H9 (cell line): ENCODE measurements around the gene SOX8. TPM values are rescaled to one million over a fixed set of nuclear protein-coding genes. Genes with fewer than 3 reads are reported as not detected.

Experiments
- DNase-seq: peaks from one replicate; pipeline ENCODE4 v3.0.0-alpha.2; 2017
- H2AFZ ChIP-seq: one replicate; pipeline ENCODE4 v1.6.1; 2013; ENCODE audit warnings: mild to moderate bottlenecking, low read length, control low read depth, moderate library complexity
- H2AK5ac ChIP-seq: 2 replicates; pipeline ENCODE4 v1.6.1; 2013; ENCODE audit warnings: low read length, control low read depth, mixed read lengths; ENCODE audit not compliant: insufficient read length
- H2BK120ac ChIP-seq: one replicate; pipeline ENCODE4 v1.6.1; 2013; ENCODE audit warnings: low read depth, mild to moderate bottlenecking, low read length, control low read depth, inconsistent platforms; ENCODE audit not compliant: poor library complexity, severe bottlenecking
- H2BK12ac ChIP-seq: 2 replicates; pipeline ENCODE4 v1.6.1; 2013; ENCODE audit warnings: low read length, control low read depth, mixed read lengths, low read depth; ENCODE audit not compliant: insufficient read length
- H2BK15ac ChIP-seq: 2 replicates; pipeline ENCODE4 v1.6.1; 2013; ENCODE audit warnings: low read depth, low read length, control low read depth
- H2BK20ac ChIP-seq: one replicate; pipeline ENCODE4 v1.6.1; 2013; ENCODE audit warnings: low read depth, mild to moderate bottlenecking, low read length, control low read depth, inconsistent platforms; ENCODE audit not compliant: poor library complexity, severe bottlenecking
- H2BK5ac ChIP-seq: 2 replicates; pipeline ENCODE4 v1.6.1; 2013; ENCODE audit warnings: low read length, control low read depth, mixed read lengths; ENCODE audit not compliant: insufficient read length
- H3K14ac ChIP-seq: 2 replicates; pipeline ENCODE4 v1.6.1; 2013; ENCODE audit warnings: low read length, control low read depth; ENCODE audit not compliant: insufficient read depth
- H3K18ac ChIP-seq: 2 replicates; pipeline ENCODE4 v1.6.1; 2013; ENCODE audit warnings: low read depth, mild to moderate bottlenecking, mixed read lengths, low read length, control low read depth; ENCODE audit not compliant: insufficient read length
- H3K23ac ChIP-seq: 2 replicates; pipeline ENCODE4 v1.6.1; 2013; ENCODE audit warnings: low read length, control low read depth, mixed read lengths, low read depth; ENCODE audit not compliant: insufficient read length
- H3K23me2 ChIP-seq: 2 replicates; pipeline ENCODE4 v1.6.1; 2013; ENCODE audit warnings: low read depth, mild to moderate bottlenecking, mixed read lengths, low read length, control low read depth; ENCODE audit not compliant: insufficient read length, poor library complexity, severe bottlenecking
- H3K27ac ChIP-seq: 2 replicates; pipeline ENCODE4 v1.5.1; 2013; ENCODE audit warnings: low read length, control low read depth, mixed read lengths, low read depth; ENCODE audit not compliant: insufficient read length
- H3K27me3 ChIP-seq: 2 replicates; pipeline ENCODE4 v1.6.1; 2013; ENCODE audit warnings: low read length, control low read depth, inconsistent platforms; ENCODE audit not compliant: insufficient read depth
- H3K4ac ChIP-seq: 2 replicates; pipeline ENCODE4 v1.6.1; 2013; ENCODE audit warnings: low read depth, mild to moderate bottlenecking, control low read depth, inconsistent platforms, low read length, moderate library complexity
- H3K4me1 ChIP-seq: 2 replicates; pipeline ENCODE4 v1.6.1; 2013; ENCODE audit warnings: low read length, control low read depth, inconsistent platforms; ENCODE audit not compliant: insufficient read depth
- H3K4me2 ChIP-seq: 2 replicates; pipeline ENCODE4 v1.6.1; 2013; ENCODE audit warnings: low read length, control low read depth, mixed read lengths; ENCODE audit not compliant: insufficient read length, insufficient read depth
- H3K56ac ChIP-seq: 2 replicates; pipeline ENCODE4 v1.6.1; 2013; ENCODE audit warnings: low read depth, mild to moderate bottlenecking, mixed read lengths, low read length, control low read depth; ENCODE audit not compliant: insufficient read length
- H3K79me1 ChIP-seq: 2 replicates; pipeline ENCODE4 v1.6.1; 2013; ENCODE audit warnings: low read depth, mild to moderate bottlenecking, moderate library complexity, low read length, control low read depth, inconsistent platforms; ENCODE audit not compliant: insufficient read depth, poor library complexity, severe bottlenecking
- H3K79me2 ChIP-seq: 2 replicates; pipeline ENCODE4 v1.6.1; 2013; ENCODE audit warnings: low read length, control low read depth, inconsistent platforms; ENCODE audit not compliant: insufficient read depth
- H3K9ac ChIP-seq: 2 replicates; pipeline ENCODE4 v1.6.1; 2013; ENCODE audit warnings: low read length, control low read depth, mixed read lengths; ENCODE audit not compliant: insufficient read length; ENCODE audit errors: extremely low read depth
- H3K9me3 ChIP-seq: one replicate; pipeline ENCODE4 v1.6.1; 2013; ENCODE audit warnings: low read depth, low read length, inconsistent platforms; ENCODE audit not compliant: control insufficient read depth
- H3T11ph ChIP-seq: one replicate; pipeline ENCODE4 v1.6.1; 2013; ENCODE audit warnings: mild to moderate bottlenecking, low read length, control low read depth, inconsistent platforms
- H4K20me1 ChIP-seq: one replicate; pipeline ENCODE4 v1.6.1; 2013; ENCODE audit not compliant: control insufficient read depth, insufficient read length, insufficient read depth
- H4K5ac ChIP-seq: 2 replicates; pipeline ENCODE4 v1.6.1; 2013; ENCODE audit warnings: low read depth, mild to moderate bottlenecking, mixed read lengths, low read length, control low read depth; ENCODE audit not compliant: insufficient read length
- H4K8ac ChIP-seq: replicated peaks from 2 replicates; pipeline ENCODE4 v1.6.1; 2013; ENCODE audit warnings: low read length, control low read depth, mixed read lengths, low read depth; ENCODE audit not compliant: insufficient read length
- H4K91ac ChIP-seq: 2 replicates; pipeline ENCODE4 v1.6.1; 2013; ENCODE audit warnings: low read depth, mild to moderate bottlenecking, moderate library complexity, mixed read lengths, low read length, control low read depth; ENCODE audit not compliant: insufficient read length
- H3K27ac Mint-ChIP-seq, 3 experiments: 2 replicates in 2 of 3; 3 replicates in 1 of 3; pipeline ENCODE4 v1.8.0; 2020 to 2021; ENCODE audit warnings: mixed read lengths in 3 of 3, mild to moderate bottlenecking in 1 of 3, moderate library complexity in 1 of 3
- H3K27me3 Mint-ChIP-seq: 2 replicates; pipeline ENCODE4 v1.8.0; 2021; ENCODE audit warnings: low read depth, mild to moderate bottlenecking, moderate library complexity, mixed read lengths
- H3K36me3 Mint-ChIP-seq, 3 experiments: 2 replicates in 2 of 3; 3 replicates in 1 of 3; pipeline ENCODE4 v1.8.0; 2020 to 2021; ENCODE audit warnings: low read depth in 3 of 3, mixed read lengths in 3 of 3; ENCODE audit not compliant: insufficient read depth in 1 of 3
- H3K4me1 Mint-ChIP-seq, 2 experiments: 2 replicates each; pipeline ENCODE4 v1.8.0; 2020; ENCODE audit warnings: mixed read lengths in 2 of 2
- H3K4me3 Mint-ChIP-seq, 2 experiments: 2 replicates in 1 of 2; 3 replicates in 1 of 2; pipeline ENCODE4 v1.8.0; 2020 to 2021; ENCODE audit warnings: mild to moderate bottlenecking in 2 of 2, mixed read lengths in 2 of 2, moderate library complexity in 1 of 2
- H3K9me3 Mint-ChIP-seq, 2 experiments: 2 replicates in 1 of 2; 3 replicates in 1 of 2; pipeline ENCODE4 v1.8.0; 2020; ENCODE audit warnings: mild to moderate bottlenecking in 2 of 2, mixed read lengths in 2 of 2, moderate library complexity in 1 of 2
- WGBS: extraction: QIAGEN DNeasy Blood & Tissue Kit; methylation state at CpG from one replicate; pipeline ENCODE4 v1.1.7; 2013; ENCODE audit warnings: missing lambda C conversion rate, low lambda C conversion rate, mixed read lengths; ENCODE audit not compliant: insufficient read length; ENCODE audit errors: extremely low coverage; 5-methylcytosine and 5-hydroxymethylcytosine counted together
- total RNA-seq: library from RNA; stranded (reverse); gene quantifications from 2 replicates; pipeline ENCODE4 v1.2.1, GENCODE V29; 2021
- TF ChIP-seq, protein P1 (sequence below): fragments of 200-600 bp; sonication (generic); conservative IDR thresholded peaks from 3 replicates; pipeline ENCODE4 v1.8.0; 2021; ENCODE audit warnings: antibody characterized with exemption, mild to moderate bottlenecking

The SOX8 gene
- total RNA-seq, 1 experiment from 2014 or later = 8.9 TPM

DNA sequence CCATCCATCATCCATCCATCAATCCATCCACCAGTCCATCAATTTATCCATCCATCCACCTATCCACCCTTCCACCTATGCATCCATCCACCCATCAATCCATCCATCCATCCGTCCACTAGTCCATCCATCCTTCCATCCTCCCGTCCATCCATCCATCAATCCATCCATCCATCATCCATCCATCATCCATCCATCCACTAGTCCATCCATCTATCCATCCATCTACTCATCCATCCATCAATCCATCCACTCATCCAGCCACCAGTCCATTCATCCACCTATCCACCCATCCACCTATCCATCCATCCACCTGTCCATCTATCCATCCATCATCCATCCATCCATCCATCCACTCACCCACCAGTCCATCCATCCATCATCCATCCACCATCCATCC lies 51.0 kb downstream of the SOX8 start:
- TF ChIP-seq, protein P1, sequence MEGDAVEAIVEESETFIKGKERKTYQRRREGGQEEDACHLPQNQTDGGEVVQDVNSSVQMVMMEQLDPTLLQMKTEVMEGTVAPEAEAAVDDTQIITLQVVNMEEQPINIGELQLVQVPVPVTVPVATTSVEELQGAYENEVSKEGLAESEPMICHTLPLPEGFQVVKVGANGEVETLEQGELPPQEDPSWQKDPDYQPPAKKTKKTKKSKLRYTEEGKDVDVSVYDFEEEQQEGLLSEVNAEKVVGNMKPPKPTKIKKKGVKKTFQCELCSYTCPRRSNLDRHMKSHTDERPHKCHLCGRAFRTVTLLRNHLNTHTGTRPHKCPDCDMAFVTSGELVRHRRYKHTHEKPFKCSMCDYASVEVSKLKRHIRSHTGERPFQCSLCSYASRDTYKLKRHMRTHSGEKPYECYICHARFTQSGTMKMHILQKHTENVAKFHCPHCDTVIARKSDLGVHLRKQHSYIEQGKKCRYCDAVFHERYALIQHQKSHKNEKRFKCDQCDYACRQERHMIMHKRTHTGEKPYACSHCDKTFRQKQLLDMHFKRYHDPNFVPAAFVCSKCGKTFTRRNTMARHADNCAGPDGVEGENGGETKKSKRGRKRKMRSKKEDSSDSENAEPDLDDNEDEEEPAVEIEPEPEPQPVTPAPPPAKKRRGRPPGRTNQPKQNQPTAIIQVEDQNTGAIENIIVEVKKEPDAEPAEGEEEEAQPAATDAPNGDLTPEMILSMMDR = no peak
- no peak for DNase-seq
- H2AK5ac ChIP-seq = no peak overlapping the region
- no peak overlapping the region for H3K27ac ChIP-seq
- H3K36me3 Mint-ChIP-seq = no peaks in the 10 kb centered on the region
- no peaks in the 10 kb centered on the region for H3K9me3 Mint-ChIP-seq
- no peak overlapping the region for H3K56ac ChIP-seq
- 100% methylated on average over 2 of the region's 2 CpGs for WGBS
- no peak overlapping the region for H4K91ac ChIP-seq
- no peak overlapping the region for H2BK20ac ChIP-seq
- H3K79me1 ChIP-seq = no peaks in the 10 kb centered on the region
- no peaks in the 10 kb centered on the region for H3K4me1 Mint-ChIP-seq
- no peak overlapping the region for H3K9ac ChIP-seq
- no peak overlapping the region for H3K4me3 Mint-ChIP-seq
- H2BK120ac ChIP-seq = no peak overlapping the region
- no peak overlapping the region for H2BK12ac ChIP-seq
- no peak overlapping the region for H2BK15ac ChIP-seq
- H3K23ac ChIP-seq = no peak overlapping the region
- no peak overlapping the region for H2BK5ac ChIP-seq
- no peak overlapping the region for H3K4me2 ChIP-seq
- H3K14ac ChIP-seq = no peak overlapping the region
- no peak overlapping the region for H2AFZ ChIP-seq
- H3K79me2 ChIP-seq = no peaks in the 10 kb centered on the region
- H3T11ph ChIP-seq = no peak overlapping the region
- no peaks in the 10 kb centered on the region for H3K23me2 ChIP-seq
- H4K8ac ChIP-seq = no peak overlapping the region
- H3K27ac Mint-ChIP-seq = no peak overlapping the region
- no peak overlapping the region for H3K4ac ChIP-seq
- no peaks in the 10 kb centered on the region for H4K20me1 ChIP-seq
- H4K5ac ChIP-seq = no peak overlapping the region
- H3K27me3 ChIP-seq = no peaks in the 10 kb centered on the region
- H3K9me3 ChIP-seq = no peaks in the 10 kb centered on the region
- H3K18ac ChIP-seq = no peak overlapping the region
- H3K4me1 ChIP-seq = no peaks in the 10 kb centered on the region
- H3K27me3 Mint-ChIP-seq = no peaks in the 10 kb centered on the region; the same call in 1 of the 2 replicates
